Bronchial epithelial cell (primary cell): ENCODE data around the gene CAMKV. TPM values are rescaled to one million over a fixed set of nuclear protein-coding genes. Genes with fewer than 3 reads are reported as not detected.

Source experiments
- DNase-seq: peaks from one replicate; pipeline ENCODE4 v3.0.0-alpha.2; 2010; ENCODE audit warnings: low read depth
- FAIRE-seq: peaks from 2 replicates; lab custom pipeline; 2011; peaks lifted over from hg19 to GRCh38; lab: Jason Lieb, UNC
- H3K27me3 ChIP-seq: 2 replicates; pipeline ENCODE4 v1.5.1; 2011; ENCODE audit warnings: low read length; ENCODE audit not compliant: control insufficient read depth, insufficient read depth
- H3K36me3 ChIP-seq: 2 replicates; pipeline ENCODE4 v1.5.1; 2011; ENCODE audit warnings: low read length; ENCODE audit not compliant: control insufficient read depth, insufficient read depth
- H3K4me3 ChIP-seq: 2 replicates; pipeline ENCODE4 v1.5.1; 2011; ENCODE audit warnings: mild to moderate bottlenecking, low read depth, low read length, control low read depth
- total RNA-seq: library from RNA; depleted of rRNA; stranded (reverse); fragments of >200 nt; gene quantifications from 2 replicates; pipeline ENCODE4 v1.2.1, GENCODE V29; 2014
- TF ChIP-seq, protein P1 (sequence below): IDR thresholded peaks from 2 replicates; pipeline ENCODE4 v1.5.1; 2011; ENCODE audit warnings: mild to moderate bottlenecking, moderate library complexity, low read length, control low read depth, inconsistent platforms; ENCODE audit not compliant: insufficient read depth, severe bottlenecking

The CAMKV gene
- total RNA-seq, 1 donor from 2014 or later, result 0.26 TPM

DNA sequence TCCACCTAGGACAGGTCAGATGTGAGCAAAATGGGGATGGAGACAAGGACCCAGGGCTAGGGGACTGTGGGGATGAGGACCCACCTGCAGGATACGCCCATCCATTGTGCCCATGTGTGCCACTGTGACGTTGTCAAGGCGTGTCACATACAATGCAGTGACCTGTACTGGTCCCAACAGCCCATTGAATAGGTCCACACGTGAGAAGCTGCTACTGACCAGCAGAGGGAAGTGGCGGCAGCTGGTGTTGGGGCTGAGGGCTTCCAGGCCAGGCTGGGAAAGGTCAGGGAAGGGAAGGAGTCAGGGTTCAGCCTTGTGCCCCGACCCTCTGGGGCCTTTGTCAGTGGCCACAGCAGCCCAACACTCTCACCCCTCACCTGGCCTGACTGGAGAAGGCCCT lies 29.3 kb upstream of the CAMKV start:
- peak; percentile 32 for FAIRE-seq
- DNase-seq, result no peak
- Histone ChIP-seq H3K36me3 (peaks cover 36% of the 10 kb centered on the region), H3K4me3 (no peak overlapping the region), H3K27me3 (no peaks in the 10 kb centered on the region)
- TF ChIP-seq, protein P1, sequence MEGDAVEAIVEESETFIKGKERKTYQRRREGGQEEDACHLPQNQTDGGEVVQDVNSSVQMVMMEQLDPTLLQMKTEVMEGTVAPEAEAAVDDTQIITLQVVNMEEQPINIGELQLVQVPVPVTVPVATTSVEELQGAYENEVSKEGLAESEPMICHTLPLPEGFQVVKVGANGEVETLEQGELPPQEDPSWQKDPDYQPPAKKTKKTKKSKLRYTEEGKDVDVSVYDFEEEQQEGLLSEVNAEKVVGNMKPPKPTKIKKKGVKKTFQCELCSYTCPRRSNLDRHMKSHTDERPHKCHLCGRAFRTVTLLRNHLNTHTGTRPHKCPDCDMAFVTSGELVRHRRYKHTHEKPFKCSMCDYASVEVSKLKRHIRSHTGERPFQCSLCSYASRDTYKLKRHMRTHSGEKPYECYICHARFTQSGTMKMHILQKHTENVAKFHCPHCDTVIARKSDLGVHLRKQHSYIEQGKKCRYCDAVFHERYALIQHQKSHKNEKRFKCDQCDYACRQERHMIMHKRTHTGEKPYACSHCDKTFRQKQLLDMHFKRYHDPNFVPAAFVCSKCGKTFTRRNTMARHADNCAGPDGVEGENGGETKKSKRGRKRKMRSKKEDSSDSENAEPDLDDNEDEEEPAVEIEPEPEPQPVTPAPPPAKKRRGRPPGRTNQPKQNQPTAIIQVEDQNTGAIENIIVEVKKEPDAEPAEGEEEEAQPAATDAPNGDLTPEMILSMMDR, result peak; percentile 4

DNA sequence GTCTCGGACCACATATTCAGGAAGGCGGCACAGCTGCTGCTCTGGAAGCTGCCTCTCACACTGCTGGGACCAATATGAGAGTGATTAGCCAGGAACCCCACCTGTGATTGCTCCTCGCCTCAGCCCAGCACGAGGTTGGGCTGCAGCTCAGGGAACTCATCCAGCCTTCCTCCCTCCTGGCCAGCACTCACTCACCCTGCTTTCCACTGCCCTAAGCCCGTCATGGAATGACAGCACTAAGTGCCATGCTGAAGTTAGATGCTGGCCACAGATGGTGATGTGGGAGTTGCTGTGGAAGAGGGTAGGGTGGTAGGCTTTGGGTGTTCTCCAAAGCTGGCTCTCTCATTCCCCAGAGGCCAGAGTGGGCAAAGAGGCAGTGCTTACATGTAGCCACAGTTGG lies 26.6 kb upstream of the CAMKV start:
- peaks cover 39% of the 10 kb centered on the region for H3K36me3 ChIP-seq
- no peak for DNase-seq
- H3K4me3 ChIP-seq, result no peak overlapping the region
- FAIRE-seq, result no peak
- H3K27me3 ChIP-seq, result no peaks in the 10 kb centered on the region
- TF ChIP-seq, protein P1, result no peak

DNA sequence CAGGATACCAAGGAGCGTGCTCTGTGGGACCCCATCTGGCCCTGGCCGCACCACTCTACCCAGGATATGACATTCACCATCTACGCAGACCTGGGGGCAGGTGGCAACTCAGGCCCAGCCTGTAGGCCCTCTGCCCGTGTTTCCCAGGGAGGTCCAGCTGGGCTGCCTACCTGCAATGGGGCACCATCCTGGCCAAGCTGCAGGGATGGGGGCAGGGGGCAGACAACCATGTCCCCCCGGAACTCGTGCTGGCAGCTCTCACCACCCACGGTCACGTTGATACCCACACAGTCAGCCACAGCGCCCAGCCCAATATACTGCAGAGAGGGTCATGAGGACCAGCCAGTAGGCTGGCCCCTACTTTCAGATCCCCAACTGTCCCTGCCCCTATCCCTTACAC lies 26.1 kb upstream of the CAMKV start:
- no peak for FAIRE-seq

DNA sequence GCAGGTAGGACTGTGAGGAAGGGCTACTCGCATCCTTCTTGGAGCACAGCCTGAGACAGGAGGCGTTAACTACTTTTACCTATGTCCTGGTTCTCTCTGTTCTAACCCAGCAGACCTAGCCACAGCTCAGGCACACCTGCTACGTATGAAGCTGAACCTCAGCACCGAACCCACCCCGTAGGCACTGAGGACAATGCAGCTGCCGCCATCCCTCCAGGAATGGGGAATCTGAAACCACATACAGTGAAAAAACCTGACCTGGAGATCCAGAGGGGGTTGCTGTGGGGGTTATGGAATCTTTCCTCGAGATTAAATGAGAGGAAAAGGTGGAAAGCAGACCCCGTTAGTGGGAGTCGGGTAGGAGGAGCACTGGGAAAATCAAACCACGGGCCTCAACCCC lies 19.6 kb upstream of the CAMKV start:
- H3K27me3 ChIP-seq, result no peaks in the 10 kb centered on the region
- no peak for FAIRE-seq
- TF ChIP-seq, protein P1, result no peak
- H3K36me3 ChIP-seq, result peaks cover 27% of the 10 kb centered on the region
- no peak overlapping the region for H3K4me3 ChIP-seq
- DNase-seq, result no peak

More for the DNA sequence above, 26.1 kb upstream of the CAMKV start:
- Histone ChIP-seq H3K36me3 (peaks cover 44% of the 10 kb centered on the region), H3K4me3 (no peak overlapping the region), H3K27me3 (no peaks in the 10 kb centered on the region)
- TF ChIP-seq, protein P1, result no peak
- no peak for DNase-seq

DNA sequence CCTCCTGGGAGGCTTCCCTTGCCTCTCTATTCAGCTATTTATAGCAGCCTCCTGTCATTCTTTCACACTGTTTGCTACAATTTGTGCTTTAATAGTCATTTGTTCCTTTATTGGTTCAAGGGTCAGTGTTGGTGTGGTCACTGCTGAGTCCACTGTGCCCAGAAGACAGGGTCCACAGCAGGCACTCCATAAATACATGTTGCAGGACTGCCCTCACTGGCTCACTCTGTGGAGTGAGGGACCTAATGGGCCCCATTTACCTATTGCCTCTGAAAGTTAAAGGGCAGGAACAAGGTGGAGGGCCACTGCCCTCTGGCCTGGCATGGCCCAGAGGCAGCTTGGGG lies 17.2 kb upstream of the CAMKV start:
- TF ChIP-seq, protein P1, result no peak
- no peak for FAIRE-seq
- H3K27me3 ChIP-seq, result peaks cover 3% of the 10 kb centered on the region
- no peak for DNase-seq
- H3K4me3 ChIP-seq, result no peak overlapping the region
- H3K36me3 ChIP-seq, result peaks cover 25% of the 10 kb centered on the region

DNA sequence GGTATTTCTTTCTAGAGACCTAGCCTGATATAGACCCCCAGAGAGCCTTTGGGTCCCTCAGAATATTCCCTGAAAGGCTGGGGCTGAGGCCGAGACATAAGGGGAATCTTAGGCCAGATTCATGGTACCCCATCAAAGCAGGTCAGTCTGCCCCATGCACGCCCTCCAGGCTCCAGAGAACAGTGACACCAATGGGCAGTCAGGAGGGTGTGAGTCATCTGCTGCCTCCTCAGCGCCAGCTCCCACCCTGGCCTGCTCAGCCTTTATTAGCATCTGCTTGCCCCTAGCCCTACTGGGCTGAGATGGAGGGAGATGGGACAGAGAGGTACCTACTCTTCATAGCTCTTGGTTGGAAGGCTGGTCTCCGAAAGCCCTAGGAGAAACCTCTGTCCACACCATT lies 14.3 kb upstream of the CAMKV start:
- no peak overlapping the region for H3K4me3 ChIP-seq
- FAIRE-seq, result no peak
- TF ChIP-seq, protein P1, result no peak

More for the DNA sequence above, 14.3 kb upstream of the CAMKV start:
- DNase-seq, result no peak
- Histone ChIP-seq H3K36me3 (peaks cover 7% of the 10 kb centered on the region), H3K27me3 (peaks cover 3% of the 10 kb centered on the region)
